Breast epithelium (tissue), 3 donors: ENCODE measurements around the gene PANK3.

Experiments
- POLR2AphosphoS5 ChIP-seq, 3 donors: sonication (generic); formaldehyde crosslinking; IDR thresholded peaks; one replicate each; pipeline ENCODE4 v1.6.1; 2017; ENCODE audit warnings: antibody characterized with exemption in 3 of 3
- TF ChIP-seq, protein P1 (sequence below), 3 donors: fragments of 450-650 bp; IDR thresholded peaks; one replicate each; pipeline ENCODE4 v1.5.1; 2016 to 2017; ENCODE audit warnings: antibody characterized with exemption in 3 of 3, mild to moderate bottlenecking in 3 of 3, moderate library complexity in 3 of 3

DNA sequence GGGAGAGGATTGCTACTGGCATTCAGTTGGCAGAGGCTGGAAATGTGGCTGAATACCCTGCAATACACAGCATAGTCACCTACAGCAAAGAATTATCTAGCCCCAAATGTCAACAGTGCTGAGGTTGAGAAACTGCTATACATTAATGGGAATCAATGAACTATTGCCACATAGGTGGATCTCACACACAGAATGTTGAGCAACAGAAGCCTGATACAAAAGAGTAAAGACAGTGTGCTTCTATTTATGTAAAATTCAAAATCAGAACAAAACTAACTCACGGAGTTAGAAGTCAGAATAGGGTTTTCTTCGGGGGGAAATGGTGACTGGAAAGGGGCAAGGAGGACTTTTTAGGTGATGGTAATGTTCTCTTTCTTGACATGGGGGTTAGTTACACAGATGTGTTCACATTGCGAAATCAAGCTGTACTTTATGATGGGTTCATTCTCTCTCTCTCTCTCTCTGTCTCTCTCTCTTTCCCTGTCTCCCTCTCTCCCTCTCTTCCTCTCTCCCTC is 45.7 kb upstream of the PANK3 start:
- TF ChIP-seq, protein P1, sequence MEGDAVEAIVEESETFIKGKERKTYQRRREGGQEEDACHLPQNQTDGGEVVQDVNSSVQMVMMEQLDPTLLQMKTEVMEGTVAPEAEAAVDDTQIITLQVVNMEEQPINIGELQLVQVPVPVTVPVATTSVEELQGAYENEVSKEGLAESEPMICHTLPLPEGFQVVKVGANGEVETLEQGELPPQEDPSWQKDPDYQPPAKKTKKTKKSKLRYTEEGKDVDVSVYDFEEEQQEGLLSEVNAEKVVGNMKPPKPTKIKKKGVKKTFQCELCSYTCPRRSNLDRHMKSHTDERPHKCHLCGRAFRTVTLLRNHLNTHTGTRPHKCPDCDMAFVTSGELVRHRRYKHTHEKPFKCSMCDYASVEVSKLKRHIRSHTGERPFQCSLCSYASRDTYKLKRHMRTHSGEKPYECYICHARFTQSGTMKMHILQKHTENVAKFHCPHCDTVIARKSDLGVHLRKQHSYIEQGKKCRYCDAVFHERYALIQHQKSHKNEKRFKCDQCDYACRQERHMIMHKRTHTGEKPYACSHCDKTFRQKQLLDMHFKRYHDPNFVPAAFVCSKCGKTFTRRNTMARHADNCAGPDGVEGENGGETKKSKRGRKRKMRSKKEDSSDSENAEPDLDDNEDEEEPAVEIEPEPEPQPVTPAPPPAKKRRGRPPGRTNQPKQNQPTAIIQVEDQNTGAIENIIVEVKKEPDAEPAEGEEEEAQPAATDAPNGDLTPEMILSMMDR (IDR thresholded peaks at IDR 0.05), result no peak
- TF ChIP-seq POLR2AphosphoS5 (IDR thresholded peaks at IDR 0.05), result no peak
